Activated gamma-delta T cell treated with anti-CD3 and anti-CD28 coated beads, Interleukin-2, amount 50 U/mL, for 16 hours (primary cell): ENCODE measurements around the gene PARP3.

ENCODE experiments used
- DNase-seq: peaks from one replicate; pipeline ENCODE4 v3.0.0-alpha.2; 2020; ENCODE audit warnings: low read depth

Gene PARP3

DNA sequence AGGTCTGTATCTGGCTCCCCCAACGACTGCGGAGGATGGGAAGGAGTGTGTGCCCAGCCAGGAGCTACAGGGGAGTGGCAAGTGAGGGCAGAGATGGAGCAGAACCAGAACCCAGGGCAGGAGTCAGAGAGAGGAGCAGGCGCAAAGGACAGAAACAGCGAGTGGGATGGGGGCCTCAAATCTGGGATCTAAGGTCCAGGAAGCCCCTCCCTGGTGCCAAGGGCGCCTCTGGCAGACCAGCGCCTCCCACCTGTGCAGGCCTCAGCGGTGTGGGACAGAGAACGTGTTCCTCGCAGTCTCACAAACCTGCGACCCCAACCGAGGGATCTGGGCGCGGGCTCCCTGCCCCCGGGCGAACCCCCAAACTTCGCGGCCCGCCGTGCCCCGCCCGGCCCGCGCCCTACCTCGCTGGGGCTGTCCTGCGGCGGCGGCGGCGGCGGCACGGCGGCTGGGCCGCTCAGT lies 24.8 kb downstream of the PARP3 start:
- DNase-seq, result no peak

DNA sequence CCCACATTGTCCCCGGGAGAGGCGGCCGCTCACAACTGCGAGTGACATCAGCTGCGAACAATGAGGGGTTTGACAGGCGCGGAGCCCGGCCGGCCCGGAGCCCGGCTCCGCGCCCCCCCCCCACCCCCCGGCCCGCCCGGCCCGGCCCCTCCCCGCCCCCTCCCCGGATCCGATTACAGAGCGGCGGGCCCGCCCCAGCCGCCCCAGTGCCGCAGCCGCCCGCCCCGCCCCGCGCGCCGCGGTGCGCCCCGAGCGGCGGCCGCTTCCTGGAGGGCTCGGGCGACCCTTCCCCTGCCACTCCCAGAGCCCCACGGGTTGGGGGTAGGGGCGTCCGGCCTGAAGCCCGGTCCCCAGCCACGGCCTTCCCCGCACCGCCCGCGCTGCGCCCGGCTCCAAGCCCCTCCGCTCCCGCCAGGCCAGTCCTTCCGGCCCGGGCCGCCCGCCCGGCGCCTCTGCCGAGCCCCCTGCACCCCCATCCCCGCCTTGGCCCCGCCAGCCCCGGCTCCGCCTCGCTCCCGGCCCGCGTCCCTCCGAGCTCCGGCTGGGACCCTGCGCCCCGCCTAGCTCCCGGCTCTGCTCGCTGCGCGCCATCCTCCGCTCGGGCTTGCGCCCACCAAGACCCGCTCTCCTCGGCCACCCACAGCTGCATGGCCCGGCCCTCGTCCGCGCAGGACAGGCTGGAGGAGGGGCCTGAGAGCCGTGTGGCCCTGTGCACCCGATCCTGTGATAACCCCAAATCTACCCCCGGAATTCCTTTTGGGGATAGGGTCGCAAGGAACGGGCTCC lies 25.4 kb downstream of the PARP3 start, which contains the start of gene PCBP4:
TSS of gene PCBP4 (minus strand) at position 71 of the 786 bp plus-strand sequence. CDS start 6,214 bp downstream, outside the sequence.
- no peak for DNase-seq

DNA sequence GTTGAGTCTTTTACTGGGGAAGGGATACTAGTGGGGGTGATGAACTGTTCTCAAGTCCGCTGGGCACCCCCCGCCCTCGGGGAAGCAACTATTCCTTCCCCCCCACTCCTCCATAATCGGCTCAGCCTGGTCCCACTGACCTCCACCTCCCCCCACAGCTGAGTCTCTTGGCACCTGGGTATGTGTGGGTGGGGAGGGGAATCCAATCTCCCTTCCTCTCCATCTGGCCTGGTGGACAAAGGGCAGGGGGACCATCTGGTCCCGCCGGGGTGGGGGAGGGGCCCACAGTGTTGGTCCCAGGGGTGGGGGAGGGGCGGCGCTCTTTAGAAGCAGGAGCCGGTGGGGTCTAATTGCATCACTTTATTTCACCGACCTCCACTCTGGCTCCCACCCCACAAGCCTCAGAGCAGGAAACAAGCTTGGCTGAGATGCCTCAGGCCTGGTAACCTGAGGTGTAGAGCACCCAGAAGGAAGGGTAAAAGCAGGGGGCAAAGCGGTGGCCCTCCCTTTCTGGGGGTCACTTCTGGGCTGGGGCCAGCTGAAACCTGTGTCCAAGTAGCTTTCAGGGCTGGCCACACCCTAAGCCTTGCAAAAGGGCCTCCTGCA lies 26.1 kb downstream of the PARP3 start:
- DNase-seq, result no peak

DNA sequence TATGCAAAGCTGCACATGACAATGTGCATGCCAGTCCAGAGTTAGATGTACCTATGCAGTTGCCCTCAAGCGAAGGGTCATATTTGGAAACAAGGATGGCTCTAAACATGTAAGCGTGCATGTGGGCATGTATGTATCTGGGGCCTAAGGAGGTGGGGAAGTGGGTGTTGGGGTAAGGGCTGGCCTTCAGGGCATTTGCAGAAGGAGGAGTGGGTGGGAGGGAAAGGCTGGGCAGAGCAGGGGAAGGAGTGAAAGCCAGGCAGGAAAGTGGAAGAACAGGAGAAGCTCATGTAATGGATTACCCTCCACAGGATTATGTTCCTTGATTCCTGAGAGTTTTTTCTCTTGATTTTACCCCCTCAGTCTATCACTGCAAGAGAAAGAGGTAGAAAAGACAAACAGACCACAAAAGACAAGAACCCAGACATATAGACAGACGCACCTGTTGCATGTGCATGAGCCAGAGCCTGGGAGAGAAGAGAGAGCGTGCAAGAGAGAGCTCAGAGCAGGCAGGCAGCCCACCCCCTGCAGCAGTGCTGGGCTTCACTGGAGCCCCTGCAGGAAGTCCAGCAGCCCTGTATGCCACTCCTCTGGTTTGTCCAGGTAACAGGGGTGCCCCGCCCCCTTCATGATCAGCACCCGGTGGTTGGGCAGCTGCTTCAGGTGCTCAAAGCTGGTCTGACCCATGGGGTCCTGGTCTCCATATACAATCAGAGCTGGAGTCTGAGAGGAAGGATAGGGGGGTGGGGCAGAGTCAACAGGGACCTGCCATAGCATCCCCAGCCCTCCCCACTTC lies 26.9 kb downstream of the PARP3 start:
- DNase-seq, result no peak

DNA sequence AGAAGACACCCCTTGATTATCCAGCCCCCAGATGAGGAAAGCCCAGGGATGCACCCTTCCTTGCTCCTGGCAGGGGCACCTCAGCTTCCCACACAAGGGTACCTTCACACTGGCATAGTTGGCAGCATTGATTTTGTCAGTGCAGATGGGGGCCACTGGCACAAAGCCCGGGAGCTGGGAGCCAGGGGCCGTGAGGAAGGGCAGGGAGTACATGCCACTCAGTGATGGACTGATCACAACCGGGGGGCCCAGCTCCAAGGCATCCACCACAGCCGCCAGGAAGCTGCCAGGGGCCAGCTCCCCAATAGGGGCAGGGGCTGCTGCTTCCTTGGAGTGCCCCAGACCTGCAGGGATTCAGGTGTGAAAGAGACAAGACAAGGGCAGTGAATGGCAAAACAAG lies 27.7 kb downstream of the PARP3 start:
- no peak for DNase-seq

DNA sequence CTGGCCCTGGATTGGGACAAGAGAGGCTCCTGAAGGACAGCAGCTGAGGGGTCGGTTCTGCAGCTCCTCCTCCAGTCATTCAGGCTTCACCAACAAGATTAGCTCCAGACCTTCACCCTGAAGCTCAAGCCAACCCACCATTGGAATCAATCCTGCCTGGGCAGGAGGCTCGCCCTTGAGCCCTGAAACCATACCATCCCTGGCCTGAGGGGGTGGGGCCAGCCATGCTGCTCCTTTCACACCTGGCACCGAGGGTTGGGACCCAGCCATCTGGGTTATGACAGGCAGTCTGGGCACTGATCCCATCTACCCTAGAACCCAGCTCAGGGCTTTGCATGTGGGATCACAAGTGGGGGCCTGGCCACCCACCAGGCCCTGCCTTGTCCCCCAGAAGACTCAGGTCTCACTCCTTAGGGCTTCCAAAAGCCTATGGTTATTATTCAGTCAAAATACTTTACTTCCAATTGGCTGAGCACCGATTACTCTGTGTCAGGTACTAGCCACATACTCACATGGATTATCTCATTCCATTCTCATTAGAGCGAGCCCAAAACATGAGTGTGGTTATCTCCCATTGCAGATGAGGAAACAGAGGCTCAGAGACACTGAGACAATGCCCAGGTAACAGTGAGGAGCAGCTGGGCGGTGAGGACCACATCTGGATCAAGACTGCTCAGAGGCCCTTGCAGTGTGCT lies 28.6 kb downstream of the PARP3 start:
- no peak for DNase-seq

DNA sequence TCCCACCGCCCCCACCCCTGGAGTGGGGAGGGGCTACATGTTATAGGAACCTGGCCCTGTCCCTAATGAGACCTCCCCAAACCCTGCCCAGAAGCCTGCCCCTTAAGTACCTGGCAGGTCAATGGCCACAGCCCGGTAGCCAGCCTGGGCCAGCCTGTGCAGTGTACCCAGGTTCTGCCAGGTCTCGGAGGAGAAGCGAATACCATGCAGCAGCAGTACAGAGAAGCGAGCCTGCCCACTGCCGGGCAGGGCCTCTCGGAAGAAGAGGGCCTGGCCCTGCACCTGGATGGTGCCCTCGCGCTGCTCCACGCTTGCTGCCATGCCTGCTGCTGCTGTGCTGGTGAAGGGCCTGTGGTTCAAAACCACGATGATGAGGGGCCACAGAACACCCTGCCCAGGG lies 29.2 kb downstream of the PARP3 start:
- no peak for DNase-seq

DNA sequence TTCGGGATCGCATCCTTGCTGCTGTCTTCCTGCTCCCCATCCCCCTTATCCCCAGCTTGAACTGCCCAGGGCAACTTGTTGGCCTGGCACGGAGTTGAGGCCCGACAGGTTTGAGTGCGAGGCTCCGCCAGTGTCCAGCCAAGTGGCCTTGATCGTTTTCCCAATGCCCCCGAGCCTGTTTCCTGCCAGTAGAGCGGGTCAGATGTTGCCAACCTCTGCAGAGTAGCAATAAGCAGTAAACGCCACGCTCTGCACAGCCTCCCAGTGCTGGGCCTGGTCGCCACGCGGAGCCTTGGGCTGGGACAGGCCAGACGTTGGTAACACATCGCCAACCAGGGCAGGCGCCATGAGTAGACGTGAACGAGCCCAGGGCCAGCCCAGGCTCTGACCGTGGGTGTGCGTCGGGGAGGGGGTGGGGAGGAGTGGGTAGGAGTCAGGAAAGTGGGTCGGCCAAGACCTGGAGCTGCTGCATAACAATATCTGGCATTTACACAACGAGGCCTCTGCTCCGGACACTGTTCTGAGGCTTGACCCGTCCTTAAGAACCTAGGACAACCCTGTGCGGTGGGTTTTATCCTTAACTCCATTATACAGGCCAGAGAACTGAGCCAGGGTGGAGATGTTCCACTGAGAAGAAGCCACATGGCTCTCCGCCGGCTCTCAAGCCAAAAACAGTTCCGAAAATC lies 32.3 kb downstream of the PARP3 start:
- no peak for DNase-seq

DNA sequence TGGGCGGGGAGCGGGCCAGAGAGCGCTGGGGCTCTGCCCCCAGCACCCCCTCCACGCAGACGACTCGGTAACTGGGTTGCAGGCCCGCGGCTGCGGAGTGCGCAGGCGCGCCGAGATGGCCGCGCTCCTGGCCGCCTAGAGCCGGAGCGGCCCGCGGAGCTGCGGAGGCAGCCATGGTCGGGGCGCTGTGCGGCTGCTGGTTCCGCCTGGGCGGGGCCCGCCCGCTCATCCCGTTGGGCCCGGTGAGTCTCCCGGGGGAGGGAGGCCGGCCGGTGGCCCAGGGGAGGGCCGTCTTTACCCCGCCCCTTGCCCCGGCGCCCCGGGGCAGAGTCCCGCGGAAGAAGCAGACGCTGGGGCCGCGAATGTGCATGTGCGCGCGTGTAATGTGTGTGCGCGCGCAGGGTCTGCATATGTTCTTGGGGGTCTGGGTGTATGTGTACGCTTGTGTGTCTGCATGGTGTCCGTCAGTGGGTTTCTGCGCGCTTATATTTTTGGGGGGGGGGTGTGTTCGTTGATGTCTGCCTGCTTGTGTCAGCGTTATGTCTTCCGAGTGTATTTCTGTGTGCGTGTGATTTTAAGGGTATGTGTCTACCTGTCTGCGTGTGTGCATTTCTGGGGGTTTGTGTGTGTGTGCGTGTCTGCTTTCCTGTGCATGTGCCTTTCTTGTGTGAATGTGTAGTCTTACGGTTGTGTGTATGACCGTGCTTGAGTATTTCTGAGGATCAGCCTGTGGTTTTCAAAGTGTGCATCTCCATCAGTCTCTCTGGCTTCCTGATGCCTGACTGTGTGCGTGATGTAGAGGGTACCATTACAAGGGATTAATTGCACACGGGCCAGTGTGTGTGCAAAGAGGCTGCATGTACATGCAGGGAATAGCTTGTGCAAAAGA lies 33.0 kb downstream of the PARP3 start, which contains the start of gene ABHD14A:
TSS of gene ABHD14A (plus strand) at position 102 of the 889 bp plus-strand sequence. CDS start at position 174, 72 bp downstream.
- DNase-seq, result peak; percentile 44

DNA sequence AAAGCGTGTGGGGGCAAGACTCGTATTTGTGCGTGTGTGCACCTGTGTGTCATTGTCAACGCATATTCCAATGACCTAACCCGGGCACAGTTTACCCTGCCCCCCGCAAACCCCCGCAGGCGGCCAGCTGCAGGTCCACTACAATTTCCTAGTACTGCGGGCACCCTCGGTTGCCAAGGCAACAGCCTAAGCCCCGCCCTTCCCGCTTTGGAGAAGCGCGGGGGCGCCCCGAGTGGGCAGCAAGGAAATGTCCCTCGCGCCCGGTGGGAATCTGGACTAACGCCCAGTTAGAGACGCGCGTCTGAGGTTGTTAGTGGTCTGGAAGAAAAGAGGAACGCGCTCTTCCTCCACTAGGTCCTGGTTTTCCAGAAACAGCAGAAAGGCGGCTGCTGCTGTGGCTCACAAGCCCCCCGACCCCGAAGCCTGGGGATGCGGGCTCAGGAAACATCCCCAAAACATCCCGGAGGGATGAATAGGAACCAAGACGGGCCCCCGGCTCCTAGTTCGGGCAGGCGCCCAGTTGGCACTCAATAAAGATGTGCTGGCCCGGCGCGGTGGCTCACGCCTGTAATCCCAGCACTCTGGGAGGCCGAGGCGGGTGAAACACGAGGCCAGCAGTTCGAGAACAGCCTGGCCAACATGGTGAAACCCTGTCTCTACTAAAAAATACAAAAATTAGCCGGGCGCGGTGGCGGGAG lies 33.8 kb downstream of the PARP3 start:
- DNase-seq, result no peak

DNA sequence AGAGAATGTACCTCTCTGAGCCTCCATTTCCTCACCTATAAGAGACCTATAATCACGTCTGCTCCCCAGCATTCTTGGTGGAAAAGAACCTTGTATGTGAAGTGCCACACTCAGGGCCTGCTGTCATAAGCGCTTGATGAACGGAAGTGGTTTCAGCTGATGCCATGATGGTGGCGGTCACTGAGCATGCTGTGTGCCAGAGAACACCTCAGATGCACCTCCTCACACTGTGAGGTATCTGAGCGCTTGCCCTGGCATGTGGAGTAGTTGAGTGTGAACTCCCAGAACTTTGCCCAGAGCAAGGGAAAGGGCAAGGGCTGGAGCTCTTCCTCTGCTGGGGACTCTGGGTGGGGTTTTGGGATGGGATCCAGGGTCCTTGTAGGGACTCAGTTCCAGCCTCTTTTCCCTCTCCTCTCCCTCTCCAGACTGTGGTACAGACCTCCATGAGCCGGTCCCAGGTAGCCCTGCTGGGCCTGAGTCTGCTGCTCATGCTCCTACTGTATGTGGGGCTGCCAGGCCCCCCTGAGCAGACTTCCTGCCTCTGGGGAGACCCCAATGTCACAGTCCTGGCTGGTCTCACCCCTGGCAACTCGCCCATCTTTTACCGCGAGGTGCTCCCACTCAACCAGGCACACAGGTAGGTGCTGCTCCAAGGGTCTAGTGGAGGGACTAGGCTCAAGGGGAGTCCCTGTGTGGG lies 35.4 kb downstream of the PARP3 start:
- DNase-seq, result no peak

DNA sequence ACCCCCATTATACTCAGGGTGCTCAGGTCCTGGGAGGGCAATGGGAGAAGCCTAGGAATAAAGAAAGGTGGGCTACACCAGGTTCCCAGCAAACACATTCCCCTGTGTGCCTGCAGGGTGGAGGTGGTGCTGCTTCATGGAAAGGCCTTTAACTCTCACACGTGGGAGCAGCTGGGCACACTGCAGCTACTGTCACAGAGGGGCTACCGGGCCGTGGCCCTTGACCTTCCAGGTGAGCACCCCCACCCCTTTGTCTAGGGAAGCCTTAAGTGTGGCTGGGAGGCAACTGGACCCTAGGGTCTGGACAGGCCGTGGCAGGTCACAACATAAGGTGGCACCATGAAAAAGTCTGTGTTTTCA lies 36.0 kb downstream of the PARP3 start:
- DNase-seq, result no peak

DNA sequence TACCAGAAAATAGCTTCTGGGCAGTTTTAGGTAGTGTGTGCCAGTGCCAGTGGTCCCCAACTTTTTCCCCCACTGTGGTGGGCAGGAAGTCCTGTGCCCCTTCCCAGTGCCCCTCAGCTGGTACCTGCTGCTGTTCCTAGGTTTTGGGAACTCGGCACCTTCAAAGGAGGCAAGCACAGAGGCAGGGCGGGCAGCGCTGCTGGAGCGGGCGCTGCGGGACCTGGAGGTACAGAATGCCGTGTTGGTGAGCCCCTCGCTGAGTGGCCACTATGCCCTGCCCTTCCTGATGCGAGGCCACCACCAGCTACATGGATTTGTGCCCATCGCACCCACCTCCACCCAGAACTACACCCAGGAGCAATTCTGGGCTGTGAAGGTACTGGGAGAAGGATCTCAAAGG lies 38.1 kb downstream of the PARP3 start:
- no peak for DNase-seq

DNA sequence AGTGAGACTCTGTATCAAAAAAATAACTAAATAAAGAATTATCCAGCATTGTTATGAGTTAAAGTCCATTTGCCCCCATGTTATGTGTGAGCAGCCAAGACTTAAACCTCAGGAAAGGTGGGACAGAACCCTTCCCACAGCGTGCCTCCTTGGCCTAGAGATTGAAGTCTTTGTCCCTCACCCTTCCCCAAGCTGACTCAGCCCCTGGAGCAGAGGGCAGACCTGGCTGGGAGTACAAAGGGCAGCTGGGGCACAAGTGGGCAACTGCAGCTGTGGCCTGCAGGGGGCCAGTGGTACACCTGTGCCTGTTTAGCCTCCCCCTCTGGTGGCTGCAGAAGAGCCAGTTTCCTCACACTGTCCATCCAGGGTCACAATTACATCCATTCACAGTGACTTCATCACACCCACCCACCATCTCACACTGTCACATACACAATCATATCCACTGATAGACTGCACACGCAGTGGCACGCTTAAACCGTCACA lies 40.2 kb downstream of the PARP3 start:
- no peak for DNase-seq

DNA sequence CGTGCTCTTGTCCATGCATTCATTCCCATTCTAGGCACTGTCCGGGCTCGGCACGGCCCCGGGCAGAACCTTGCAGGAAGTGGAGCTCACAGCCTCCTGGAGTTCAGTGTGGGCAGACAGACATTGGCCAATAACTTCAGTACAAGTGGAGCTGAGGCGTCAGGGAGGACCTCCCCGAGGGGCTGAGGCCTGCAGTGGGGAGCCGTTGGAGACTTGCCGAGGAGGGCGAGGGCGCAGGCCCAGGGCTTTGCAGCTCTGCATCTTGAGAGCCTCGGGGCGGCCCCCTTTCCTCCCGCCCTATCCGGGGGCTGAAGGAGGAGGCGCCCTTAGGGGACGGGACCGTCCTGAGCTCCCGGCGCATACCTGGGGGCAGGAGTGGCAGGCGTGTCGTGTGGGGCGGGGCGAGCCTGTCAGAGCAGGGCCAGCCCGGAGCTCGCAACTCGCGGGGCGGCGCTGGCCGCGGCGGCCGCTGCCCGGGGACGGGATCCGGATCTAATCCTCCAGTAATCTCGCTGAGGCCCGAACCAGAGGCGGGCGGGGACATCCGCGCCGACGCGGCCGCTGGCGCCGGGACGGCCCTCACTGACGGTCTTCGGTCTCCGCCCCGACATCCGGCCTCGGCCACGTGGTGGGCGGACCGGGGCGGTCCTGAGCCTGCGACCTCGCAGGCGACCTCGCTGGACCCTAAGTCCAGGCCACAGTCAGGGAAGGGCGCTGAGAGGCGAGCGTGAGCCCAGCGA lies 40.8 kb downstream of the PARP3 start, which contains the start of gene ACY1:
TSS of gene ACY1 (plus strand) at position 698 of the 740 bp plus-strand sequence. CDS start 530 bp downstream, outside the sequence.
- peak; percentile 49 for DNase-seq

DNA sequence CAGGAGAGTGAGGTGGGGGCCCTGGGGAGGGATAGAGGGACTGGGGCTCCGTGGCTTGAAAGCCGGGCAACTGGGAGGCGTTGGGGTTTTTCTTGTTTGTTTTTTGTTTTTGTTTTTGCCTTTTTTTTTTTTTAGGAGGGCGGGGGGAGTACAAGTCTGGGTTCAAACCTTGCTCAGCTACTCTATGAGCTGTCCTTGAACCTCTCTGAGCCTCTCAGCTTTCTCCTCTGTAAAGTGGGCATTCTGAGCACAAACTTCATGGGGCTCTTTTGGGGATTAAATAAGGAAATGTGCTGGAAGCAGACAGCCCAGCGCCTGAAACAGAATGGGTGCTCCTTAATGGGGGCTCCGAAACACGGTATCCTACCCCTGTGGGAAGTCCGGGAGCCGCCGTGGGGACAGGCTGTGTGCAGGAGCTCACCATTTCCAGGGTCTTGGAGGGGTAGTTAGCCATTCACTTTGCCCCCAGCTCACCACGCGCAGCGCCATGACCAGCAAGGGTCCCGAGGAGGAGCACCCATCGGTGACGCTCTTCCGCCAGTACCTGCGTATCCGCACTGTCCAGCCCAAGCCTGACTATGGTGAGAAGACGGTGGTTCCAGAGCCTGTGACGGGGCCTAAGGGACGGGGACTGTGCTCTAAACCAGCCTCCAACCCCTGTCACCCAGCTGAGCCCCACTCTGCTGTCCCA lies 41.6 kb downstream of the PARP3 start:
- DNase-seq, result no peak

DNA sequence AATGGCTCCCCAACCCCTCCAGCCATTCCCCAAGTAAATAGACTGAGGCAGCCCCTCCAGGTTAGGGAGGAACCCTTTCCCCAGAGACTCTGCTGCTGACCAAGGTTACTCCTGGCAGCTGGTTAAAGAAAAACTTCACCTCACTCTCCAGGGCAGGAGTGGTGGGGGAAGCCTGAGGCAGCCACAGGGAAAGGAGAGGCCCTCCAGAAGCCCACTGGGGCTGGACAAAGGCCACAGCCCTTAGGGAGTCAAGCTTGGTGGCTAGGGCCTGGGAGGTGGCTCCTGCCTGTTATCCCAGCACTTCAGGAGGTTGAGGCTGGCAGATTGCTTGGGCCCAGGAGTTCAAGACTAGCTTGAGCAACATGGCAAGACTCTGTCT lies 42.1 kb downstream of the PARP3 start:
- DNase-seq, result no peak

DNA sequence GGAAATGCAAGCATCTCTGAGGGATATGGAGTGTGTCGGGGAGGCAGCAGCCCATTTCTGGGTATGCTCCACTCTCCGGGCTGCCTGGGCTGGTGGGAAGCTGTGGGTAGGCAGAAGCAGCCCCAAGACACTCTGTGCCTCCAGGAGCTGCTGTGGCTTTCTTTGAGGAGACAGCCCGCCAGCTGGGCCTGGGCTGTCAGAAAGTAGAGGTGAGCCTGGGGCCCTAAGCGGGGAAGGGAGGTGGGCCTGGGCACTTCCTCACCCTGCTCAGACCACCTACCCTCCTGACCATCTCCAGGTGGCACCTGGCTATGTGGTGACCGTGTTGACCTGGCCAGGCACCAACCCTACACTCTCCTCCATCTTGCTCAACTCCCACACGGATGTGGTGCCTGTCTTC lies 42.9 kb downstream of the PARP3 start:
- DNase-seq, result no peak
